ENCODE measurements around the gene SSR1. TPM values are rescaled to one million over a fixed set of nuclear protein-coding genes. Genes with fewer than 3 reads are reported as not detected.
"Not testable (repeated sequence)": the region's sequence is repeated elsewhere in the genome, so short reads cannot be mapped to it uniquely, and the experiment has no call there.

SSR1 gene
- total RNA-seq, 2 experiments from 2014 or later, result 31.6 to 138 TPM

- ChIA-PET POLR2A (interaction anchor here (1.1 to 1.7 kb wide), 3 partner anchors 9 to 35 kb away, joined by 4 to 5 read pairs (median 4); no protein-coding TSS in a partner anchor), CTCF (ENCODE audit: unreplicated experiment) (interaction anchor here (1.0 kb wide), 1 partner anchor 16 kb away, joined by 3 read pairs; no protein-coding TSS in a partner anchor)
- peaks cover 20% of the 10 kb centered on the region for H3K79me2 ChIP-seq (ENCODE audit: insufficient read depth, low read depth, low read length)
- peaks cover 4% of the 10 kb centered on the region; the same call in 1 of the 2 replicates for H3K36me3 ChIP-seq (ENCODE audit: insufficient read depth, low read length)
- BruUV-seq (replicated peaks), result no TSS peak
- no peak overlapping the region for H2AFZ ChIP-seq (ENCODE audit: low read length)
- H3K9me2 ChIP-seq (ENCODE audit: insufficient read depth, low read length), result no peaks in the 10 kb centered on the region
- H3K4me2 ChIP-seq (ENCODE audit: low read length), result no peak overlapping the region
- peaks cover 9% of the 10 kb centered on the region for H4K20me1 ChIP-seq (ENCODE audit: insufficient read depth, low read length)
- intact Hi-C loops (cut with micrococcal nuclease; ENCODE audit: unreplicated experiment), result no loop called here
- H3K27ac ChIP-seq (ENCODE audit: low read depth, low read length, poor library complexity, severe bottlenecking), result no peak overlapping the region
- peaks cover 20% of the 10 kb centered on the region for H3K4me1 ChIP-seq (ENCODE audit: insufficient read depth, low read length, poor library complexity, severe bottlenecking)
- H3K4me3 ChIP-seq (ENCODE audit: low read depth, low read length, poor library complexity, severe bottlenecking), result no peak overlapping the region
- DNase-seq (ENCODE audit: low spot score), result no peak
- H3K9me3 ChIP-seq (ENCODE audit: low read length), result no peaks in the 10 kb centered on the region
- TF ChIP-seq, protein P1, sequence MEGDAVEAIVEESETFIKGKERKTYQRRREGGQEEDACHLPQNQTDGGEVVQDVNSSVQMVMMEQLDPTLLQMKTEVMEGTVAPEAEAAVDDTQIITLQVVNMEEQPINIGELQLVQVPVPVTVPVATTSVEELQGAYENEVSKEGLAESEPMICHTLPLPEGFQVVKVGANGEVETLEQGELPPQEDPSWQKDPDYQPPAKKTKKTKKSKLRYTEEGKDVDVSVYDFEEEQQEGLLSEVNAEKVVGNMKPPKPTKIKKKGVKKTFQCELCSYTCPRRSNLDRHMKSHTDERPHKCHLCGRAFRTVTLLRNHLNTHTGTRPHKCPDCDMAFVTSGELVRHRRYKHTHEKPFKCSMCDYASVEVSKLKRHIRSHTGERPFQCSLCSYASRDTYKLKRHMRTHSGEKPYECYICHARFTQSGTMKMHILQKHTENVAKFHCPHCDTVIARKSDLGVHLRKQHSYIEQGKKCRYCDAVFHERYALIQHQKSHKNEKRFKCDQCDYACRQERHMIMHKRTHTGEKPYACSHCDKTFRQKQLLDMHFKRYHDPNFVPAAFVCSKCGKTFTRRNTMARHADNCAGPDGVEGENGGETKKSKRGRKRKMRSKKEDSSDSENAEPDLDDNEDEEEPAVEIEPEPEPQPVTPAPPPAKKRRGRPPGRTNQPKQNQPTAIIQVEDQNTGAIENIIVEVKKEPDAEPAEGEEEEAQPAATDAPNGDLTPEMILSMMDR (conservative IDR thresholded peaks at IDR 0.05; ENCODE audit: low read length), result no peak
- no peak for TF ChIP-seq EZH2phosphoT487 (IDR thresholded peaks at IDR 0.05; ENCODE audit: borderline replicate concordance, low read depth, low read length)
These were observed 3.0 kb upstream of the SSR1 start for GRCh38 chr6:7315948-7316365.

DNA sequence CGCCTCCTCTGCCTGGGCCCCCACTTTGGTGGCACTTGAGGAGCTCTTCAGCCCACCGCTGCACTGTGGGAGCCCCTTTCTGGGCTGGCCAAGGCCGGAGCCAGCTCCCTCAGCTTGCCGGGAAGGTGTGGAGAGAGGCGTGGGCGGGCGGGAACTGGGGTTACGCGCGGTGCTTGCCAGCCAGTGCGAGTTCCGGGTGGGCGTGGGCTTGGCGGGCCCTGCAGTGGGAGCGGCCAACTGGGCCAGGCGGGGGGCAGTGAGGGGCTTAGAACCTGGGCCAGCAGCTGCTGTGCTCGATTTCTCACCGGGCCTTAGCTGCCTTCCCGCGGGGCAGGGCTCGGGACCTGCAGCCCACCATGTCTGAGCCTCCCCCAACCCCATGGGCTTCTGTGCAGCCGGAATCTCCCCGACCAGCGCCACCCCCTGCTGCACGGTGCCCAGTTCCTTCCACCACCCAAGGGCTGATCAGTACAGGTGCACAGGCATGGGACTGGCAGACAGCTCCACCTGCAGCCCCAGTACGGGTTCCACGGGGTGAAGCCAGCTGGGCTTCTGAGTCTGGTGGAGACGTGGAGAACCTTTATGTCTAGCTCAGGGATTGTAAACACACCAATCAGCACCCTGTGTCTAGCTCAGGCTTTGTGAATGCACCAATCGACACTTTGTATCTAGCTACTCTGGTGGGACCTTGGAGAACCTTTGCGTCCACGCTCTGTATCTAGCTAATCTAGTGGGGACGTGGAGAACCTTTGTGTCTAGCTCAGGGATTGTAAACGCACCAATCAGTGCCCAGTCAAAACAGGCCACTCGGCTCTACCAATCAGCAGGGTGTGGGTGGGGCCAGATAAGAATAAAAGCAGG, 2.3 kb upstream of the SSR1 start:
- H3K27ac ChIP-seq (ENCODE audit: low read depth, low read length, poor library complexity, severe bottlenecking); H3K9me3 ChIP-seq (ENCODE audit: low read length); H4K20me1 ChIP-seq (ENCODE audit: insufficient read depth, low read length); H3K4me3 ChIP-seq (ENCODE audit: low read depth, low read length, poor library complexity, severe bottlenecking); intact Hi-C loops (cut with micrococcal nuclease; ENCODE audit: unreplicated experiment); H2AFZ ChIP-seq (ENCODE audit: low read length); BruUV-seq (replicated peaks); H3K4me2 ChIP-seq (ENCODE audit: low read length); DNase-seq (ENCODE audit: low spot score); H3K9me2 ChIP-seq (ENCODE audit: insufficient read depth, low read length); H3K36me3 ChIP-seq (ENCODE audit: insufficient read depth, low read length): not testable (repeated sequence)
- POLR2A ChIA-PET, result interaction anchor here (0.6 to 1.7 kb wide), 6 partner anchors 9 to 130 kb away, joined by 3 to 5 read pairs (median 4); no protein-coding TSS in a partner anchor
- peaks cover 26% of the 10 kb centered on the region for H3K4me1 ChIP-seq (ENCODE audit: insufficient read depth, low read length, poor library complexity, severe bottlenecking)
- peaks cover 27% of the 10 kb centered on the region for H3K79me2 ChIP-seq (ENCODE audit: insufficient read depth, low read depth, low read length)
- CTCF ChIA-PET (ENCODE audit: unreplicated experiment), result interaction anchor here (1.0 kb wide), 1 partner anchor 16 kb away, joined by 3 read pairs; no protein-coding TSS in a partner anchor

DNA sequence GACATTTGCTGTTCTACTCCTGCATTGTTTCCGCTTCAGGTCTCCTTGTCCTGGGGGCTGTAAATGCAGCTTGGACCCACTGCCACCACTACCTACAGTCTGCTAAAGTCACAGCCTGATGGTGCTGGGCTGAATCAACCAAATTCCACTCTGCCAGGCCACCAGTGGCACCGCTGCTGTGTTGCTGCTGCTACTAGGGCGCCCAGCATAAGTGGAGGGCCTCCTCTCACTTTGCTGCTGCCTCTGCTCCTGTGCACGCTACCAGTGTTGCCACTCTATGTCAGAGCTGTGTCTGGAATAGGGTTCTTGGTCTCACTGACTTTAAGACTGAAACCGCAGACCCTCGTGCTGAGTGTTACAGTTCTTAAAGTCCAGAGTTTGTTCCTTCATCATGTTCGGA, 1.4 kb upstream of the SSR1 start:
- no peak for DNase-seq (ENCODE audit: low spot score)
- H3K4me1 ChIP-seq (ENCODE audit: insufficient read depth, low read length, poor library complexity, severe bottlenecking), result peaks cover 26% of the 10 kb centered on the region
- H2AFZ ChIP-seq (ENCODE audit: low read length), result peak overlapping the region; percentile 88
- peaks cover 36% of the 10 kb centered on the region for H3K79me2 ChIP-seq (ENCODE audit: insufficient read depth, low read depth, low read length)
- H4K20me1 ChIP-seq (ENCODE audit: insufficient read depth, low read length), result peaks cover 9% of the 10 kb centered on the region
- POLR2A ChIA-PET, result interaction anchor here (0.6 to 0.9 kb wide), 4 partner anchors 28 to 208 kb away, joined by 3 to 6 read pairs (median 4); partner anchors contain the start of genes CAGE1 and RIOK1
- intact Hi-C loops (cut with micrococcal nuclease; ENCODE audit: unreplicated experiment), result no loop called here
- H3K9me3 ChIP-seq (ENCODE audit: low read length), result no peaks in the 10 kb centered on the region
- CTCF ChIA-PET (ENCODE audit: unreplicated experiment), result no interaction called here
- TF ChIP-seq EZH2phosphoT487 (IDR thresholded peaks at IDR 0.05; ENCODE audit: borderline replicate concordance, low read depth, low read length), result no peak
- TF ChIP-seq, protein P1 (conservative IDR thresholded peaks at IDR 0.05; ENCODE audit: low read length), result no peak
- H3K9me2 ChIP-seq (ENCODE audit: insufficient read depth, low read length), result no peaks in the 10 kb centered on the region
- H3K36me3 ChIP-seq (ENCODE audit: insufficient read depth, low read length), result peaks cover 17% of the 10 kb centered on the region
- no peak overlapping the region for H3K4me2 ChIP-seq (ENCODE audit: low read length)
- BruUV-seq (replicated peaks), result no TSS peak
- no peak overlapping the region for H3K4me3 ChIP-seq (ENCODE audit: low read depth, low read length, poor library complexity, severe bottlenecking)
- H3K27ac ChIP-seq (ENCODE audit: low read depth, low read length, poor library complexity, severe bottlenecking), result peak overlapping the region; percentile 77

All from OCI-LY7 (cell line).